ENCODE results near the gene CELSR1.

The CELSR1 gene

GRCh38 chr22:46519377-46519776, 18.0 kb downstream of the CELSR1 start:
- H3K79me2 ChIP-seq (ENCODE audit: insufficient read depth, low read depth): no peaks in the 10 kb centered on the region
- H3K4me3 ChIP-seq (IDR thresholded peaks at IDR 0.05; ENCODE audit: insufficient read depth, low read depth, low read length): no peak overlapping the region
- no peak overlapping the region for H3K27ac ChIP-seq
- no peak overlapping the region for H3K9ac ChIP-seq
- H3K4me2 ChIP-seq: no peak overlapping the region
- no peaks in the 10 kb centered on the region for H3K4me1 ChIP-seq (ENCODE audit: low read depth, poor library complexity, severe bottlenecking)
- H3K36me3 ChIP-seq (ENCODE audit: insufficient read depth): no peaks in the 10 kb centered on the region
- H4K20me1 ChIP-seq (ENCODE audit: insufficient read depth): no peaks in the 10 kb centered on the region
- no peak overlapping the region for H2AFZ ChIP-seq (ENCODE audit: low read depth)
- no peak for TF ChIP-seq CTCF (conservative IDR thresholded peaks at IDR 0.05; ENCODE audit: low read depth, low read length)
- H3K27me3 ChIP-seq (ENCODE audit: insufficient read depth, low read depth): peaks cover 2% of the 10 kb centered on the region; the same call in 1 of the 2 replicates

- no peak overlapping the region for H3K4me2 ChIP-seq
- no peak overlapping the region for H2AFZ ChIP-seq (ENCODE audit: low read depth)
- no peaks in the 10 kb centered on the region for H3K4me1 ChIP-seq (ENCODE audit: low read depth, poor library complexity, severe bottlenecking)
- no peak for TF ChIP-seq CTCF (conservative IDR thresholded peaks at IDR 0.05; ENCODE audit: low read depth, low read length)
- H4K20me1 ChIP-seq (ENCODE audit: insufficient read depth): no peaks in the 10 kb centered on the region
- peaks cover 2% of the 10 kb centered on the region; the same call in 1 of the 2 replicates for H3K27me3 ChIP-seq (ENCODE audit: insufficient read depth, low read depth)
- no peak overlapping the region for H3K27ac ChIP-seq
- no peak overlapping the region for H3K4me3 ChIP-seq (IDR thresholded peaks at IDR 0.05; ENCODE audit: insufficient read depth, low read depth, low read length)
- H3K79me2 ChIP-seq (ENCODE audit: insufficient read depth, low read depth): no peaks in the 10 kb centered on the region
- H3K36me3 ChIP-seq (ENCODE audit: insufficient read depth): no peaks in the 10 kb centered on the region
- no peak overlapping the region for H3K9ac ChIP-seq
These were observed 18.7 kb downstream of the CELSR1 start for GRCh38 chr22:46518542-46519325.

- Histone ChIP-seq H3K36me3 (ENCODE audit: insufficient read depth) (no peaks in the 10 kb centered on the region), H3K27me3 (ENCODE audit: insufficient read depth, low read depth) (peaks cover 2% of the 10 kb centered on the region; the same call in 1 of the 2 replicates), H3K9ac (no peak overlapping the region), H3K27ac (no peak overlapping the region), H3K4me3 (IDR thresholded peaks at IDR 0.05; ENCODE audit: insufficient read depth, low read depth, low read length) (no peak overlapping the region), H3K79me2 (ENCODE audit: insufficient read depth, low read depth) (no peaks in the 10 kb centered on the region), H4K20me1 (ENCODE audit: insufficient read depth) (no peaks in the 10 kb centered on the region), H2AFZ (ENCODE audit: low read depth) (no peak overlapping the region), H3K4me1 (ENCODE audit: low read depth, poor library complexity, severe bottlenecking) (no peaks in the 10 kb centered on the region), H3K4me2 (no peak overlapping the region)
- no peak for TF ChIP-seq CTCF (conservative IDR thresholded peaks at IDR 0.05; ENCODE audit: low read depth, low read length)
These were observed 19.4 kb downstream of the CELSR1 start for GRCh38 chr22:46518038-46518437.

GRCh38 chr22:46517255-46517761, 20.1 kb downstream of the CELSR1 start:
- Histone ChIP-seq H2AFZ (ENCODE audit: low read depth) (no peak overlapping the region), H3K4me3 (IDR thresholded peaks at IDR 0.05; ENCODE audit: insufficient read depth, low read depth, low read length) (no peak overlapping the region), H3K79me2 (ENCODE audit: insufficient read depth, low read depth) (no peaks in the 10 kb centered on the region), H3K9ac (no peak overlapping the region), H4K20me1 (ENCODE audit: insufficient read depth) (no peaks in the 10 kb centered on the region), H3K4me2 (no peak overlapping the region), H3K27me3 (ENCODE audit: insufficient read depth, low read depth) (peaks cover under 1% of the 10 kb centered on the region; the same call in 1 of the 2 replicates), H3K4me1 (ENCODE audit: low read depth, poor library complexity, severe bottlenecking) (no peaks in the 10 kb centered on the region), H3K36me3 (ENCODE audit: insufficient read depth) (no peaks in the 10 kb centered on the region), H3K27ac (no peak overlapping the region)
- TF ChIP-seq CTCF (conservative IDR thresholded peaks at IDR 0.05; ENCODE audit: low read depth, low read length): no peak
